Measurements from ENCODE around the gene CNRIP1. TPM values are rescaled to one million over a fixed set of nuclear protein-coding genes. Genes with fewer than 3 reads are reported as not detected.

The CNRIP1 gene
- total RNA-seq, 4 donors from 2014 or later = 22.2 to 48.1 (median 39.0) TPM

GRCh38 chr2:68280796-68281195, 39.0 kb downstream of the CNRIP1 start:
- no peak for TF ChIP-seq EP300 (IDR thresholded peaks at IDR 0.05)
- TF ChIP-seq POLR2AphosphoS5 (IDR thresholded peaks at IDR 0.05) = no peak
- TF ChIP-seq POLR2A (IDR thresholded peaks at IDR 0.05) = no peak
- no peak for TF ChIP-seq CTCF (IDR thresholded peaks at IDR 0.05)
- Histone ChIP-seq H3K9me3 (no peaks in the 10 kb centered on the region), H3K36me3 (no peaks in the 10 kb centered on the region), H3K4me1 (peaks cover 0 to 17% (median 0%) of the 10 kb centered on the region in 3 donors), H3K27me3 (no peaks in the 10 kb centered on the region), H3K27ac (no peak overlapping the region), H3K4me3 (no peak overlapping the region)
- no peak for ATAC-seq
- 86 to 100% methylated on average over 1 of the region's 1 CpG for WGBS, 2 donors (ENCODE audit: low coverage in 1 of 2)

- Histone ChIP-seq H3K4me1 (peaks cover 0 to 17% (median 0%) of the 10 kb centered on the region in 3 donors), H3K27ac (no peak overlapping the region), H3K36me3 (no peaks in the 10 kb centered on the region), H3K9me3 (no peaks in the 10 kb centered on the region), H3K27me3 (no peaks in the 10 kb centered on the region), H3K4me3 (no peak overlapping the region)
- 80 to 89% methylated on average over 1 of the region's 1 CpG for WGBS, 2 donors (ENCODE audit: low coverage in 1 of 2)
- no peak for ATAC-seq
- TF ChIP-seq POLR2AphosphoS5 (IDR thresholded peaks at IDR 0.05) (no peak), POLR2A (IDR thresholded peaks at IDR 0.05) (no peak), CTCF (IDR thresholded peaks at IDR 0.05) (no peak), EP300 (IDR thresholded peaks at IDR 0.05) (no peak)
Measured at GRCh38 chr2:68280348-68280747, 39.4 kb downstream of the CNRIP1 start.

- Histone ChIP-seq H3K4me3 (no peak overlapping the region), H3K27ac (no peak overlapping the region), H3K36me3 (no peaks in the 10 kb centered on the region), H3K9me3 (no peaks in the 10 kb centered on the region), H3K27me3 (no peaks in the 10 kb centered on the region), H3K4me1 (peaks cover 0 to 16% (median 0%) of the 10 kb centered on the region in 3 donors)
- WGBS, 2 donors (ENCODE audit: low coverage in 1 of 2) = 76 to 88% methylated on average over 4 of the region's 4 CpGs
- TF ChIP-seq CTCF (IDR thresholded peaks at IDR 0.05) (no peak), EP300 (IDR thresholded peaks at IDR 0.05) (no peak), POLR2A (IDR thresholded peaks at IDR 0.05) (no peak), POLR2AphosphoS5 (IDR thresholded peaks at IDR 0.05) (no peak)
- no peak for ATAC-seq
Measured at GRCh38 chr2:68279691-68280090, 40.1 kb downstream of the CNRIP1 start.

GRCh38 chr2:68278169-68278568, 41.6 kb downstream of the CNRIP1 start:
- ATAC-seq = no peak
- Histone ChIP-seq H3K27me3 (no peaks in the 10 kb centered on the region), H3K9me3 (no peaks in the 10 kb centered on the region), H3K27ac (no peak overlapping the region), H3K4me1 (peaks cover 0 to 8% (median 0%) of the 10 kb centered on the region in 3 donors), H3K4me3 (no peak overlapping the region), H3K36me3 (no peaks in the 10 kb centered on the region)
- TF ChIP-seq POLR2AphosphoS5 (IDR thresholded peaks at IDR 0.05) (no peak), EP300 (IDR thresholded peaks at IDR 0.05) (no peak), POLR2A (IDR thresholded peaks at IDR 0.05) (no peak), CTCF (IDR thresholded peaks at IDR 0.05) (no peak)
- 0 to 90% methylated on average over 1 of the region's 1 CpG for WGBS, 2 donors (ENCODE audit: low coverage in 1 of 2)

GRCh38 chr2:68274022-68274421, 45.7 kb downstream of the CNRIP1 start:
- Histone ChIP-seq H3K4me3 (no peak overlapping the region), H3K9me3 (no peaks in the 10 kb centered on the region), H3K4me1 (peaks cover 0 to 19% (median 3%) of the 10 kb centered on the region in 3 donors), H3K27me3 (no peaks in the 10 kb centered on the region), H3K36me3 (no peaks in the 10 kb centered on the region), H3K27ac (no peak overlapping the region)
- TF ChIP-seq CTCF (IDR thresholded peaks at IDR 0.05) (no peak), POLR2AphosphoS5 (IDR thresholded peaks at IDR 0.05) (no peak), POLR2A (IDR thresholded peaks at IDR 0.05) (no peak), EP300 (IDR thresholded peaks at IDR 0.05) (no peak)
- no peak for ATAC-seq
- 50 to 53% methylated on average over 3 of the region's 3 CpGs for WGBS, 2 donors (ENCODE audit: low coverage in 1 of 2)

Measured in gastroesophageal sphincter (tissue), 4 donors.